Breast epithelium (tissue), 3 donors: ENCODE measurements around the gene TOMM7.

ENCODE experiments used
- CTCF ChIP-seq, 3 donors: fragments of 450-650 bp; IDR thresholded peaks; one replicate each; pipeline ENCODE4 v1.5.1; 2016 to 2017; ENCODE audit warnings: antibody characterized with exemption in 3 of 3, mild to moderate bottlenecking in 3 of 3, moderate library complexity in 3 of 3
- POLR2A ChIP-seq: fragments of 450-650 bp; IDR thresholded peaks from one replicate; pipeline ENCODE4 v1.6.1; 2016; ENCODE audit warnings: antibody characterized with exemption, mild to moderate bottlenecking, moderate library complexity
- POLR2AphosphoS5 ChIP-seq, 3 donors: sonication (generic); formaldehyde crosslinking; IDR thresholded peaks; one replicate each; pipeline ENCODE4 v1.6.1; 2017; ENCODE audit warnings: antibody characterized with exemption in 3 of 3

GRCh38 chr7:22867589-22867988, 44.9 kb upstream of the TOMM7 start:
- no peak for TF ChIP-seq CTCF (IDR thresholded peaks at IDR 0.05)
- TF ChIP-seq POLR2AphosphoS5 (IDR thresholded peaks at IDR 0.05) = no peak
- TF ChIP-seq POLR2A = no peak
